KOPT-K1 (cell line): ENCODE data around the gene PLEKHF1.

Experiments
- H3K27ac ChIP-seq: fragments of 200-600 bp; sonication (generic); 2 replicates; pipeline ENCODE4 v1.5.1; 2016; ENCODE audit warnings: antibody characterized with exemption, mild to moderate bottlenecking, low read depth, low read length; ENCODE audit not compliant: poor library complexity, severe bottlenecking
- H3K36me3 ChIP-seq: fragments of 200-600 bp; sonication (generic); 2 replicates; pipeline ENCODE4 v1.5.1; 2017; ENCODE audit warnings: antibody characterized with exemption, mild to moderate bottlenecking, low read length, moderate library complexity; ENCODE audit not compliant: insufficient read depth
- H3K9me3 ChIP-seq: fragments of 200-600 bp; sonication (generic); 2 replicates; pipeline ENCODE4 v1.5.1; 2017; ENCODE audit warnings: antibody characterized with exemption, low read length, mild to moderate bottlenecking; ENCODE audit not compliant: insufficient read depth, poor library complexity, severe bottlenecking

Gene PLEKHF1

GRCh38 chr19:29690842-29691241 lies 25.6 kb downstream of the PLEKHF1 start:
- Histone ChIP-seq H3K36me3 (no peaks in the 10 kb centered on the region), H3K9me3 (peaks cover 10% of the 10 kb centered on the region), H3K27ac (peak overlapping the region; percentile 26)

- peaks cover 10% of the 10 kb centered on the region for H3K9me3 ChIP-seq
- H3K36me3 ChIP-seq: no peaks in the 10 kb centered on the region
- no peak overlapping the region for H3K27ac ChIP-seq
Measured at GRCh38 chr19:29694161-29694560, 28.9 kb downstream of the PLEKHF1 start.

GRCh38 chr19:29694669-29695627 lies 29.7 kb downstream of the PLEKHF1 start:
- no peaks in the 10 kb centered on the region for H3K36me3 ChIP-seq
- H3K27ac ChIP-seq: no peak overlapping the region
- H3K9me3 ChIP-seq: peaks cover 10% of the 10 kb centered on the region

GRCh38 chr19:29695765-29696564 lies 30.7 kb downstream of the PLEKHF1 start:
- no peak overlapping the region for H3K27ac ChIP-seq

GRCh38 chr19:29696565-29696846 lies 31.2 kb downstream of the PLEKHF1 start:
- Histone ChIP-seq H3K27ac (no peak overlapping the region), H3K36me3 (peaks cover under 1% of the 10 kb centered on the region; the same call in 1 of the 2 replicates), H3K9me3 (no peaks in the 10 kb centered on the region)

More at GRCh38 chr19:29695765-29696564, 30.7 kb downstream of the PLEKHF1 start:
- H3K36me3 ChIP-seq: no peaks in the 10 kb centered on the region
- H3K9me3 ChIP-seq: peaks cover 3% of the 10 kb centered on the region

- Histone ChIP-seq H3K36me3 (peaks cover 12% of the 10 kb centered on the region; the same call in 1 of the 2 replicates), H3K27ac (no peak overlapping the region), H3K9me3 (no peaks in the 10 kb centered on the region)
Measured at GRCh38 chr19:29697523-29698261, 32.4 kb downstream of the PLEKHF1 start.

GRCh38 chr19:29699861-29700260 lies 34.6 kb downstream of the PLEKHF1 start:
- H3K27ac ChIP-seq: no peak overlapping the region
- peaks cover 22% of the 10 kb centered on the region; the same call in 1 of the 2 replicates for H3K36me3 ChIP-seq
- H3K9me3 ChIP-seq: no peaks in the 10 kb centered on the region

- H3K27ac ChIP-seq: no peak overlapping the region
- H3K9me3 ChIP-seq: no peaks in the 10 kb centered on the region
- H3K36me3 ChIP-seq: peaks cover 27% of the 10 kb centered on the region
Measured at GRCh38 chr19:29700498-29700897, 35.2 kb downstream of the PLEKHF1 start.

GRCh38 chr19:29702161-29702962 lies 37.1 kb downstream of the PLEKHF1 start:
- H3K36me3 ChIP-seq: peaks cover 44% of the 10 kb centered on the region
- H3K9me3 ChIP-seq: no peaks in the 10 kb centered on the region
- H3K27ac ChIP-seq: no peak overlapping the region

GRCh38 chr19:29702963-29703320 lies 37.7 kb downstream of the PLEKHF1 start:
- Histone ChIP-seq H3K27ac (no peak overlapping the region), H3K36me3 (peaks cover 47% of the 10 kb centered on the region), H3K9me3 (no peaks in the 10 kb centered on the region)

- H3K9me3 ChIP-seq: no peaks in the 10 kb centered on the region
- H3K27ac ChIP-seq: no peak overlapping the region
- H3K36me3 ChIP-seq: peaks cover 52% of the 10 kb centered on the region
Measured at GRCh38 chr19:29704562-29705558, 39.6 kb downstream of the PLEKHF1 start.

- Histone ChIP-seq H3K36me3 (peaks cover 52% of the 10 kb centered on the region), H3K27ac (no peak overlapping the region), H3K9me3 (no peaks in the 10 kb centered on the region)
Measured at GRCh38 chr19:29705706-29706105, 40.4 kb downstream of the PLEKHF1 start.

- Histone ChIP-seq H3K9me3 (no peaks in the 10 kb centered on the region), H3K27ac (no peak overlapping the region), H3K36me3 (peaks cover 50% of the 10 kb centered on the region)
Measured at GRCh38 chr19:29706635-29707034, 41.4 kb downstream of the PLEKHF1 start.
